A549 (cell line): ENCODE data around the gene TEKT5.

Experiments used
- EP300 ChIP-seq, 2 experiments: fragments of >200 bp; sonication (Bioruptor Twin); formaldehyde crosslinking; IDR thresholded peaks; 2 replicates in 1 of 2; 3 replicates in 1 of 2; pipeline ENCODE4 v1.6.1; 2016 to 2017
- HDAC2 ChIP-seq: fragments of 200-600 bp; sonication (generic); IDR thresholded peaks from 2 replicates; pipeline ENCODE4 v1.6.1; 2016
- HOXB13 ChIP-seq: fragments of 250-450 bp; sonication (Bioruptor Pico); IDR thresholded peaks from 2 replicates; pipeline ENCODE4 v1.5.0; 2020; ENCODE audit warnings: low read depth, mild to moderate bottlenecking, moderate library complexity
- JUN ChIP-seq, 2 experiments: fragments of >200 bp; sonication (Bioruptor Twin); formaldehyde crosslinking; IDR thresholded peaks; 2 replicates in 1 of 2; 3 replicates in 1 of 2; pipeline ENCODE4 v1.6.1; 2016 to 2017
- KDM5A ChIP-seq: fragments of 200-600 bp; sonication (generic); IDR thresholded peaks from 2 replicates; pipeline ENCODE4 v1.6.1; 2016; ENCODE audit warnings: antibody characterized with exemption, mild to moderate bottlenecking
- NPAS2 ChIP-seq: fragments of 250-450 bp; sonication (Bioruptor Pico); IDR thresholded peaks from 2 replicates; pipeline ENCODE4 v1.8.0; 2022; ENCODE audit warnings: mild to moderate bottlenecking, moderate library complexity, borderline replicate concordance
- POLR2A ChIP-seq: IDR thresholded peaks from 2 replicates; pipeline ENCODE4 v1.6.1; 2012; ENCODE audit warnings: mild to moderate bottlenecking, low read length
- RCOR1 ChIP-seq: fragments of 150-350 bp; IDR thresholded peaks from 2 replicates; pipeline ENCODE4 v1.6.1; 2014; ENCODE audit warnings: antibody characterized with exemption, low read length, low read depth
- RFX5 ChIP-seq: fragments of 450-650 bp; IDR thresholded peaks from 2 replicates; pipeline ENCODE4 v1.7.1; 2014; ENCODE audit warnings: antibody characterized with exemption, mild to moderate bottlenecking, moderate library complexity
- TP53 ChIP-seq: fragments of 250-450 bp; sonication (Bioruptor Pico); IDR thresholded peaks from 2 replicates; pipeline ENCODE4 v1.5.0; 2021; ENCODE audit warnings: mild to moderate bottlenecking, moderate library complexity
- ZNF302 ChIP-seq: fragments of 250-450 bp; sonication (Bioruptor Pico); IDR thresholded peaks from 2 replicates; pipeline ENCODE4 v1.9.0; 2021; ENCODE audit warnings: inconsistent platforms, mild to moderate bottlenecking, moderate library complexity
- TF ChIP-seq, protein P1 (sequence below): fragments of >200 bp; sonication (Bioruptor Twin); formaldehyde crosslinking; IDR thresholded peaks from 3 replicates; pipeline ENCODE4 v1.5.1; 2016
- TF ChIP-seq, protein P2 (sequence below): fragments of 200-600 bp; sonication (generic); IDR thresholded peaks from 2 replicates; pipeline ENCODE4 v1.6.1; 2016; ENCODE audit warnings: antibody characterized with exemption, mild to moderate bottlenecking, moderate library complexity
- TF ChIP-seq, protein P3 (sequence below): fragments of 450-650 bp; IDR thresholded peaks from 2 replicates; pipeline ENCODE4 v1.6.1; 2014; ENCODE audit warnings: antibody characterized with exemption

DNA sequence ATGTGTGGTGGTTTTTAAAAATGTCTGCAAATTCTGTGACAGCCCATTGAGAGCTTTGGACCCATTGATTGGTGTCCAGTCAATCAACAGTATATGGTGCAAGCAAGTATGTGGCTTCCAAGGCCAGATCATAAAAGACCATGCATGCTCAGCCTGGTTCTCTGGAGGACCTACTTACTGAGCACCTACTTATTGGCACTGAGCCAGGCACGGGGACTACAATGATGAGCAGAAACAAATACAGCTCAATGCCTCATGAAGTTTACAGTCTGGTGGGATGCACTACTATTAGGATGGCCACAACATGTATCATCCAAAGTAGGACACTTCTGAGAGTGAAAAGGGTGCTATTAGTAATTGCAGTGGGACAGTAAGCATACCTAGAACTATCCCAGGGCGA lies 107.1 kb downstream of the TEKT5 start:
- TF ChIP-seq POLR2A (no peak), EP300 (IDR thresholded peaks at IDR 0.05) (no peak), JUN (IDR thresholded peaks at IDR 0.05) (no peak), TP53 (CRISPR knock-in tag) (no peak), ZNF302 (CRISPR knock-in tag) (no peak), HOXB13 (CRISPR knock-in tag) (no peak), RCOR1 (no peak), NPAS2 (CRISPR knock-in tag) (no peak), HDAC2 (no peak), KDM5A (no peak), RFX5 (no peak)
- TF ChIP-seq, protein P1, sequence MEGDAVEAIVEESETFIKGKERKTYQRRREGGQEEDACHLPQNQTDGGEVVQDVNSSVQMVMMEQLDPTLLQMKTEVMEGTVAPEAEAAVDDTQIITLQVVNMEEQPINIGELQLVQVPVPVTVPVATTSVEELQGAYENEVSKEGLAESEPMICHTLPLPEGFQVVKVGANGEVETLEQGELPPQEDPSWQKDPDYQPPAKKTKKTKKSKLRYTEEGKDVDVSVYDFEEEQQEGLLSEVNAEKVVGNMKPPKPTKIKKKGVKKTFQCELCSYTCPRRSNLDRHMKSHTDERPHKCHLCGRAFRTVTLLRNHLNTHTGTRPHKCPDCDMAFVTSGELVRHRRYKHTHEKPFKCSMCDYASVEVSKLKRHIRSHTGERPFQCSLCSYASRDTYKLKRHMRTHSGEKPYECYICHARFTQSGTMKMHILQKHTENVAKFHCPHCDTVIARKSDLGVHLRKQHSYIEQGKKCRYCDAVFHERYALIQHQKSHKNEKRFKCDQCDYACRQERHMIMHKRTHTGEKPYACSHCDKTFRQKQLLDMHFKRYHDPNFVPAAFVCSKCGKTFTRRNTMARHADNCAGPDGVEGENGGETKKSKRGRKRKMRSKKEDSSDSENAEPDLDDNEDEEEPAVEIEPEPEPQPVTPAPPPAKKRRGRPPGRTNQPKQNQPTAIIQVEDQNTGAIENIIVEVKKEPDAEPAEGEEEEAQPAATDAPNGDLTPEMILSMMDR = no peak
- TF ChIP-seq, protein P2, sequence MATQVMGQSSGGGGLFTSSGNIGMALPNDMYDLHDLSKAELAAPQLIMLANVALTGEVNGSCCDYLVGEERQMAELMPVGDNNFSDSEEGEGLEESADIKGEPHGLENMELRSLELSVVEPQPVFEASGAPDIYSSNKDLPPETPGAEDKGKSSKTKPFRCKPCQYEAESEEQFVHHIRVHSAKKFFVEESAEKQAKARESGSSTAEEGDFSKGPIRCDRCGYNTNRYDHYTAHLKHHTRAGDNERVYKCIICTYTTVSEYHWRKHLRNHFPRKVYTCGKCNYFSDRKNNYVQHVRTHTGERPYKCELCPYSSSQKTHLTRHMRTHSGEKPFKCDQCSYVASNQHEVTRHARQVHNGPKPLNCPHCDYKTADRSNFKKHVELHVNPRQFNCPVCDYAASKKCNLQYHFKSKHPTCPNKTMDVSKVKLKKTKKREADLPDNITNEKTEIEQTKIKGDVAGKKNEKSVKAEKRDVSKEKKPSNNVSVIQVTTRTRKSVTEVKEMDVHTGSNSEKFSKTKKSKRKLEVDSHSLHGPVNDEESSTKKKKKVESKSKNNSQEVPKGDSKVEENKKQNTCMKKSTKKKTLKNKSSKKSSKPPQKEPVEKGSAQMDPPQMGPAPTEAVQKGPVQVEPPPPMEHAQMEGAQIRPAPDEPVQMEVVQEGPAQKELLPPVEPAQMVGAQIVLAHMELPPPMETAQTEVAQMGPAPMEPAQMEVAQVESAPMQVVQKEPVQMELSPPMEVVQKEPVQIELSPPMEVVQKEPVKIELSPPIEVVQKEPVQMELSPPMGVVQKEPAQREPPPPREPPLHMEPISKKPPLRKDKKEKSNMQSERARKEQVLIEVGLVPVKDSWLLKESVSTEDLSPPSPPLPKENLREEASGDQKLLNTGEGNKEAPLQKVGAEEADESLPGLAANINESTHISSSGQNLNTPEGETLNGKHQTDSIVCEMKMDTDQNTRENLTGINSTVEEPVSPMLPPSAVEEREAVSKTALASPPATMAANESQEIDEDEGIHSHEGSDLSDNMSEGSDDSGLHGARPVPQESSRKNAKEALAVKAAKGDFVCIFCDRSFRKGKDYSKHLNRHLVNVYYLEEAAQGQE = no peak
- TF ChIP-seq, protein P3, sequence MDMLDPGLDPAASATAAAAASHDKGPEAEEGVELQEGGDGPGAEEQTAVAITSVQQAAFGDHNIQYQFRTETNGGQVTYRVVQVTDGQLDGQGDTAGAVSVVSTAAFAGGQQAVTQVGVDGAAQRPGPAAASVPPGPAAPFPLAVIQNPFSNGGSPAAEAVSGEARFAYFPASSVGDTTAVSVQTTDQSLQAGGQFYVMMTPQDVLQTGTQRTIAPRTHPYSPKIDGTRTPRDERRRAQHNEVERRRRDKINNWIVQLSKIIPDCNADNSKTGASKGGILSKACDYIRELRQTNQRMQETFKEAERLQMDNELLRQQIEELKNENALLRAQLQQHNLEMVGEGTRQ = no peak
